ENCODE results near the gene SEMA3D. TPM values are rescaled to one million over a fixed set of nuclear protein-coding genes. Genes with fewer than 3 reads are reported as not detected.

SEMA3D gene
- total and polyA plus RNA-seq, 12 donors: 0.80 to 9.3 (median 6.6) TPM

- no peak for TF ChIP-seq POLR2A (IDR thresholded peaks at IDR 0.05)
- TF ChIP-seq CTCF (IDR thresholded peaks at IDR 0.05): no peak
- WGBS, 4 donors: 43 to 75% (median 60%) methylated on average over 4 to 6 of the region's 6 CpGs
- H3K9me3 ChIP-seq (replicated peaks in 1 of 3): no peaks in the 10 kb centered on the region
- no peaks in the 10 kb centered on the region for H3K27me3 ChIP-seq
- no peak overlapping the region for H3K27ac ChIP-seq
- no peaks in the 10 kb centered on the region for H3K36me3 ChIP-seq (replicated peaks in 1 of 2)
- intact Hi-C loops (cut with DNase I): no loop called here
- H3K4me3 ChIP-seq: no peak overlapping the region
- no peak for DNase-seq
- H3K4me1 ChIP-seq (replicated peaks in 1 of 2): no peaks in the 10 kb centered on the region
Measured at GRCh38 chr7:84981055-84981976, 205.5 kb downstream of the SEMA3D start.

GRCh38 chr7:84975586-84976185 is 211.2 kb downstream of the SEMA3D start:
- H3K4me3 ChIP-seq: no peak overlapping the region
- no peaks in the 10 kb centered on the region for H3K9me3 ChIP-seq (replicated peaks in 1 of 3)
- no peak overlapping the region for H3K27ac ChIP-seq
- 16 to 35% (median 25%) methylated on average over 1 of the region's 1 CpG for WGBS, 4 donors
- DNase-seq: no peak
- no peaks in the 10 kb centered on the region for H3K4me1 ChIP-seq (replicated peaks in 1 of 2)
- intact Hi-C loops (cut with DNase I): no loop called here
- no peaks in the 10 kb centered on the region for H3K36me3 ChIP-seq (replicated peaks in 1 of 2)
- TF ChIP-seq CTCF (IDR thresholded peaks at IDR 0.05) (no peak), POLR2A (IDR thresholded peaks at IDR 0.05) (no peak)
- no peaks in the 10 kb centered on the region for H3K27me3 ChIP-seq

GRCh38 chr7:84971360-84971759 is 215.5 kb downstream of the SEMA3D start:
- H3K4me1 ChIP-seq (replicated peaks in 1 of 2): no peaks in the 10 kb centered on the region
- no peaks in the 10 kb centered on the region for H3K36me3 ChIP-seq (replicated peaks in 1 of 2)
- H3K27ac ChIP-seq: no peak overlapping the region
- no peaks in the 10 kb centered on the region for H3K9me3 ChIP-seq (replicated peaks in 1 of 3)
- H3K27me3 ChIP-seq: no peaks in the 10 kb centered on the region
- intact Hi-C loops (cut with DNase I): no loop called here
- no peak for DNase-seq
- no peak overlapping the region for H3K4me3 ChIP-seq
- 71 to 82% (median 75%) methylated on average over 1 of the region's 1 CpG for WGBS, 4 donors
- TF ChIP-seq POLR2A (IDR thresholded peaks at IDR 0.05) (no peak), CTCF (IDR thresholded peaks at IDR 0.05) (no peak)

GRCh38 chr7:84970670-84971069 is 216.2 kb downstream of the SEMA3D start:
- Histone ChIP-seq H3K4me3 (no peak overlapping the region), H3K4me1 (replicated peaks in 1 of 2) (no peaks in the 10 kb centered on the region), H3K36me3 (replicated peaks in 1 of 2) (no peaks in the 10 kb centered on the region), H3K9me3 (replicated peaks in 1 of 3) (no peaks in the 10 kb centered on the region), H3K27me3 (no peaks in the 10 kb centered on the region), H3K27ac (no peak overlapping the region)
- intact Hi-C loops (cut with DNase I): no loop called here
- no peak for TF ChIP-seq POLR2A (IDR thresholded peaks at IDR 0.05)
- TF ChIP-seq CTCF (IDR thresholded peaks at IDR 0.05): no peak
- DNase-seq: no peak
